Nephron (organoid): ENCODE results near the gene ALDH4A1.

Experiments
- H3K27ac Mint-ChIP-seq, 3 experiments: 2 replicates each; pipeline ENCODE4 v1.8.0; 2020; ENCODE audit warnings: mixed read lengths in 3 of 3, mild to moderate bottlenecking in 2 of 3, moderate library complexity in 1 of 3
- H3K27me3 Mint-ChIP-seq: 2 replicates; pipeline ENCODE4 v1.8.0; 2021; ENCODE audit warnings: low read depth, mild to moderate bottlenecking, moderate library complexity, mixed read lengths
- H3K36me3 Mint-ChIP-seq: 2 replicates; pipeline ENCODE4 v1.8.0; 2020; ENCODE audit warnings: low read depth, mixed read lengths
- H3K4me1 Mint-ChIP-seq: 2 replicates; pipeline ENCODE4 v1.8.0; 2020; ENCODE audit warnings: mixed read lengths
- H3K4me3 Mint-ChIP-seq, 3 experiments: 2 replicates each; pipeline ENCODE4 v1.8.0; 2020; ENCODE audit warnings: mild to moderate bottlenecking in 3 of 3, mixed read lengths in 3 of 3, moderate library complexity in 2 of 3
- H3K9me3 Mint-ChIP-seq: 2 replicates; pipeline ENCODE4 v1.8.0; 2020; ENCODE audit warnings: mixed read lengths
- TF ChIP-seq, protein P1 (sequence below), 3 experiments: fragments of 200-600 bp; sonication (generic); IDR thresholded peaks; one replicate each; pipeline ENCODE4 v1.5.0; 2021; ENCODE audit warnings: antibody characterized with exemption in 3 of 3; ENCODE audit not compliant: unreplicated experiment in 3 of 3

Gene ALDH4A1

DNA sequence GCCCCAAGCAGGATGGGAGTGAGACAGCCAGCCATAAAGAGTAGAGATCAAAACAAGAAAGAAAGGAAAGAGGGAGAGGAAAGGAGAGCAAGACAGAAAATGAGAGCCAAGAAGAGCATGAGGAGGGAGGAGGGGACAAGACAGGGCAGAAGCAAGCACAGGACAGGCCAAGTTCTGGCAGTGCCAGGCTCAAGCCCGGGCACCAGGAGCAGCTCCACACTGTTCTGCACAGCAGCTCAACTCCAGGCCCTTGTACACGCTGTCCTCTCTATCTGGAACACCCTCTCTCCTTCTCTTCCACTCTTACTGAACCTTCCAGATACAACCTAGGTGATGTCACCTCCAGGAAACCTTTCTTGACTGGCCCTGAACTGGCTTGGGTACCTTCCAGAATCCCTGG is 42.5 kb upstream of the ALDH4A1 start:
- TF ChIP-seq, protein P1, sequence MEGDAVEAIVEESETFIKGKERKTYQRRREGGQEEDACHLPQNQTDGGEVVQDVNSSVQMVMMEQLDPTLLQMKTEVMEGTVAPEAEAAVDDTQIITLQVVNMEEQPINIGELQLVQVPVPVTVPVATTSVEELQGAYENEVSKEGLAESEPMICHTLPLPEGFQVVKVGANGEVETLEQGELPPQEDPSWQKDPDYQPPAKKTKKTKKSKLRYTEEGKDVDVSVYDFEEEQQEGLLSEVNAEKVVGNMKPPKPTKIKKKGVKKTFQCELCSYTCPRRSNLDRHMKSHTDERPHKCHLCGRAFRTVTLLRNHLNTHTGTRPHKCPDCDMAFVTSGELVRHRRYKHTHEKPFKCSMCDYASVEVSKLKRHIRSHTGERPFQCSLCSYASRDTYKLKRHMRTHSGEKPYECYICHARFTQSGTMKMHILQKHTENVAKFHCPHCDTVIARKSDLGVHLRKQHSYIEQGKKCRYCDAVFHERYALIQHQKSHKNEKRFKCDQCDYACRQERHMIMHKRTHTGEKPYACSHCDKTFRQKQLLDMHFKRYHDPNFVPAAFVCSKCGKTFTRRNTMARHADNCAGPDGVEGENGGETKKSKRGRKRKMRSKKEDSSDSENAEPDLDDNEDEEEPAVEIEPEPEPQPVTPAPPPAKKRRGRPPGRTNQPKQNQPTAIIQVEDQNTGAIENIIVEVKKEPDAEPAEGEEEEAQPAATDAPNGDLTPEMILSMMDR (IDR thresholded peaks at IDR 0.05; ENCODE audit: unreplicated experiment in 3 of 3) = no peak

DNA sequence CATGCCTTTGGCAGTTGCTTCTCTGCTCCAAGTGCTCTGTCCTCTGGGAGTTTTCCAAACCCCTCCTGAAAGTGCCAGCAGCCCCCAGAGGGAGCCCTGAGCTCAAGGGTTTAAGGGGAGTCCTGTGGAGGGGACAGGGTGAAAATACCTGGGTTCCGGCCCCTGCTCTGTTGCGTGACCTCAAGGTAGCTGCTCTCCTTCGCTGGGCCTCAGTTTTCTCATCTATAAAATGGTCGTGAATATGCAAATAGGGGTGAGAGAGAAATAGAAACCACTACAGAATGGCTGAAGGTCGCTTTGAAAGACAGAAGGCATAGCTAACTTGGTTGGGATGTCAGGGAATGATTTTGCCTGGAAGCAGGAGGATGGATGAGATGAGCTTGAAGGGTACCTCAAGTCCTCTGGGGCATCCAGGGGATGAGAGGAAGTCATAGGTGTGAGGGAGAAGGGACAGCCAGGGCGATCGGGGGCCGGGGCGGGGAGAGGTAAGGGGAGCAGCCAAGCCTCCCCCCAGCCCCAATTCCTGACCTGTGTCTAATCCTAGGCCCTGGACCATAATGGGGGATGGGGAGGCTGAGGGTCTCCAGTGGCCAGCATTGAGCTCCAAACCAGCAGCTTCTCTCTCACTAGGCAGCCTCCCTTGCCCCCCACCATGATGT is 41.7 kb upstream of the ALDH4A1 start:
- Mint-ChIP-seq H3K27ac (peak overlapping the region in 2 of 3 experiments; percentile 36 to 94), H3K4me3 (peak overlapping the region in 2 of 3 experiments; percentile 3 to 10), H3K27me3 (peaks cover 7% of the 10 kb centered on the region), H3K36me3 (no peaks in the 10 kb centered on the region), H3K9me3 (no peaks in the 10 kb centered on the region), H3K4me1 (peaks cover 85% of the 10 kb centered on the region)
- TF ChIP-seq, protein P1 (IDR thresholded peaks at IDR 0.05; ENCODE audit: unreplicated experiment in 3 of 3) = no peak

More for the DNA sequence above, 42.5 kb upstream of the ALDH4A1 start:
- Mint-ChIP-seq H3K4me3 (peak overlapping the region; percentile 7 to 64 (median 45)), H3K36me3 (no peaks in the 10 kb centered on the region), H3K9me3 (no peaks in the 10 kb centered on the region), H3K27ac (peak overlapping the region; percentile 94 to 98 (median 94)), H3K4me1 (peaks cover 89% of the 10 kb centered on the region), H3K27me3 (peaks cover 7% of the 10 kb centered on the region)

DNA sequence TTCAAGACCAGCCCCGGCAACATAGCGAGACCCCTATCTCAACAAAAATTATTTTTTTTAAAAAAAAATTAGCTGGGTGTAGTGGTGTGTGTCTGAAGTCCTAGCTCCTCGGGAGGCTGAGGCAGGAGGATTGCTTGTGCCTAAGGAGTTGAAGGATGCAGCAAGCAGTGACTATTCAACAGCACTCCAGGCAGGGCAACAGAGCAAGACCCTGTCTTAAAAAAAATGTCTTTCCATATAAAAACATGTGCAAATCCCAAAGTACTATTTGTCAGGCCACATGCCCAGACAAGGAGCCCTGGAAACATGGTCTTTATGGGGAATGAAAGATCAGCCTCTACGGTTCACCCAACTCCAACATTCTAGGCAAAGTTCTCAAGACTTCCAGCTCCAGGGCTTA is 40.8 kb upstream of the ALDH4A1 start:
- Mint-ChIP-seq H3K27me3 (peaks cover 7% of the 10 kb centered on the region), H3K9me3 (no peaks in the 10 kb centered on the region), H3K27ac (peak overlapping the region; percentile 59 to 94 (median 69)), H3K4me3 (no peak overlapping the region), H3K36me3 (no peaks in the 10 kb centered on the region), H3K4me1 (peaks cover 79% of the 10 kb centered on the region)
- TF ChIP-seq, protein P1 (IDR thresholded peaks at IDR 0.05; ENCODE audit: unreplicated experiment in 3 of 3) = no peak

DNA sequence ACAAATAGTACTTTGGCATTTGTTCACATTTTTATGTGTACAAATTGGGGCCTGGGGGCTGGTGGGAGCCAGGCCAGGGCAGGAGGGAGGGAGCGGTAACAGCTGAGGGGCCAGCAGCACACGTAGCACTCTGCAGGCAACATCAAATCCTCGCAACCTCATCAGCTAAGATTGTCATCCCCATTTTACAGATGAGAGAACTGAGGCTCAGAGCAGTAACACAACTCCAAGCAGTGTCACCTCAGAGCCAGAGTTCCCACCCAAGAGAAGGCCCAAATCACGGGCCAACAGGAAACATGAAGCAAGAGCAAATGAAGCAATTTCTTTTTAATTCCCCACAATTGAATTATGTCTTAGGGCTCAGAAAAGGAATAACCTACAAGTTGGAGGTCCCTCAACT is 40.0 kb upstream of the ALDH4A1 start:
- TF ChIP-seq, protein P1 (IDR thresholded peaks at IDR 0.05; ENCODE audit: unreplicated experiment in 3 of 3) = no peak
- peaks cover 4% of the 10 kb centered on the region for H3K27me3 Mint-ChIP-seq
- no peak overlapping the region for H3K4me3 Mint-ChIP-seq
- H3K36me3 Mint-ChIP-seq = no peaks in the 10 kb centered on the region
- peak overlapping the region; percentile 69 to 84 (median 77) for H3K27ac Mint-ChIP-seq
- peaks cover 75% of the 10 kb centered on the region for H3K4me1 Mint-ChIP-seq
- H3K9me3 Mint-ChIP-seq = no peaks in the 10 kb centered on the region

DNA sequence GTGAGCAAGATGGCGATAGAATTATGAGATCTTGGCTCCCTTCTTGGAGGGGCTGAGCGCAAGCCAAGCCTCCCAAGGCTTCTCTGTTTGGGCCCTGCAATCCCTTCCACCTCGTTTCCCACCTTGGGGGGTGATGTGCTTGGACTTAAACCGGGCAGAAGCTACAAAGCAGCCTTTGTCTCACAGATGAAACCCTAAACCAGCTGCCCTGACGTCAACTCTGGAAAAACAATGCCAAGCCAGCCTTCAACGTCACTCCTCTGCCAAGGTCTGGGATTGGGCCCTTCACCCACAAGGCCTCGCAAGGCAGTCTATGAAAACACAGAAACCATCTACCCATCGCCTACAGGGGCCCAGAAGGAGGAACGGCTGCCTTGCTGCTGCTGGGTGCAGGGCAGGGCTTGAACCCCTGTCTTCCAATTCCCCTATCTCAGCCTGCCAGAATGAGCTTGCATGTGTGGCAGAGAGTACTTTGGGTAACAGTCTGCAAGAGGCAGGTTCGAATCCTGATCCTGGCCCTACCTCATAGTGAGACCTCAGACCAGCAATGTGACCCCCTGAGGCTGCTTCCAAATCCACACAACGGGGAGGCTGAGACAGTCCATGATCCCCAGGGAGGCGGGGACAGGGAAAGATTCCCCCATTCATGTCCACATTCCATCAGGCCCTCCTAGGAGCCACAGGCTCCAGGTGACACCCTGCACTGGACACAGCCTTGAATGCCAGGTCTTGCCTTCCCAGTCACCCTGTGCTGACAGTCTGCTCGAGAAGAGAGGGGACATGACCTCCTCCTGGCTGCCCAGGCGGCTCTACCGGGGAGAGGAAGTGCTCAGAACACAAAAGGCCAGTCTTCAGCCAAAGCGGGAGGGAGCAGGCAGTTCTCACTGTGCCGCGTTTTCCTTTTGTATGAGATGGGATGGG is 39.1 kb upstream of the ALDH4A1 start:
- Mint-ChIP-seq H3K4me1 (peaks cover 72% of the 10 kb centered on the region), H3K9me3 (no peaks in the 10 kb centered on the region), H3K36me3 (no peaks in the 10 kb centered on the region), H3K27ac (peak overlapping the region; percentile 69 to 84 (median 77)), H3K4me3 (peak overlapping the region in 2 of 3 experiments; percentile 10 to 27), H3K27me3 (peaks cover 4% of the 10 kb centered on the region)
- TF ChIP-seq, protein P1 (IDR thresholded peaks at IDR 0.05; ENCODE audit: unreplicated experiment in 3 of 3) = no peak
